ENCODE measurements around the gene POU2F1. TPM values are rescaled to one million over a fixed set of nuclear protein-coding genes. Genes with fewer than 3 reads are reported as not detected.

The POU2F1 gene
- total and polyA plus RNA-seq, 2 donors (not counting 3 experiments of a cell fraction or from before 2014, with no cell fraction given) = 6.0 to 12.9 TPM

DNA sequence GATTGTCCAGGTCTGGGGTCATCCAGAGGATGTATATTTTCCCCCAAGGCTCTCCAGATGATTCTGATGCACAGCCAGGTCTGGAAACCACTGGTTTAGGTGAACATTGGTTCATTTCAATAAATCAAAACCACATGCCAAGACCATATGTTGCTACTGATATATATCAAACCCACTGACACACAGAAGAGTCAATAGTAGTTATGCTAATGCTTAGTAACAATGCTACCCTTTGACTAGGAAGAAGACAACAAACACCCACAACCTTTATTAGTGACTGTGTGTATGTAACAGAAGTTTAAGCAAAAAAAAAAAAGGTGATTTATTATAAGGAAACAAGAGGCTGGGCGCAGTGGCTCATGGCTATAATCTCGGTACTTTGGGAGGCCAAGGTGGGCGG is 35.6 kb upstream of the POU2F1 start:
- H3K27me3 ChIP-seq (ENCODE audit: control insufficient read depth in 2 of 2, insufficient read depth in 2 of 2, low read length in 2 of 2) = peaks cover 6 to 9% of the 10 kb centered on the region in 2 experiments
- no peaks in the 10 kb centered on the region for H3K36me3 ChIP-seq (ENCODE audit: control insufficient read depth in 2 of 2, extremely low read depth in 1 of 2, insufficient read depth in 2 of 2, low read length in 2 of 2)
- H2AFZ ChIP-seq (ENCODE audit: low read depth, low read length) = no peak overlapping the region
- DNase-seq (ENCODE audit: low read depth, low spot score) (no peak), FAIRE-seq (no peak)
- H3K9me1 ChIP-seq (replicated peaks; ENCODE audit: control insufficient read depth, extremely low read depth, insufficient read depth, low read length) = no peaks in the 10 kb centered on the region
- no peak overlapping the region for H3K4me2 ChIP-seq (ENCODE audit: insufficient read depth, low read length)
- no peak overlapping the region for H3K9ac ChIP-seq (replicated peaks; ENCODE audit: extremely low read depth, insufficient read depth, low read length)
- ChIA-PET CTCF (no interaction called here), POLR2A (no interaction called here)
- H3K4me3 ChIP-seq (replicated peaks in 1 of 3; ENCODE audit: insufficient read depth in 1 of 3, low read depth in 1 of 3, low read length in 3 of 3) = no peak overlapping the region
- H3K9me3 ChIP-seq (replicated peaks; ENCODE audit: control insufficient read depth, insufficient read depth, low read length) = no peaks in the 10 kb centered on the region
- no peaks in the 10 kb centered on the region for H4K20me1 ChIP-seq (replicated peaks; ENCODE audit: control insufficient read depth, extremely low read depth, insufficient read depth, low read length)
- intact Hi-C loops (cut with micrococcal nuclease) (no loop called here), dilution Hi-C loops (cut with MboI; ENCODE audit: extremely low pct_ligation_motif_present, low sequenced_read_pairs) (no loop called here)
- H3K4me1 ChIP-seq (ENCODE audit: control insufficient read depth, extremely low read depth, insufficient read depth, low read length) = no peaks in the 10 kb centered on the region
- no peak overlapping the region for H3K27ac ChIP-seq (ENCODE audit: insufficient read depth, low read depth, low read length)
- H3K79me2 ChIP-seq (ENCODE audit: control insufficient read depth, insufficient read depth, low read length) = no peaks in the 10 kb centered on the region
- BruUV-seq (replicated peaks) = no TSS peak
- TF ChIP-seq, protein P1, sequence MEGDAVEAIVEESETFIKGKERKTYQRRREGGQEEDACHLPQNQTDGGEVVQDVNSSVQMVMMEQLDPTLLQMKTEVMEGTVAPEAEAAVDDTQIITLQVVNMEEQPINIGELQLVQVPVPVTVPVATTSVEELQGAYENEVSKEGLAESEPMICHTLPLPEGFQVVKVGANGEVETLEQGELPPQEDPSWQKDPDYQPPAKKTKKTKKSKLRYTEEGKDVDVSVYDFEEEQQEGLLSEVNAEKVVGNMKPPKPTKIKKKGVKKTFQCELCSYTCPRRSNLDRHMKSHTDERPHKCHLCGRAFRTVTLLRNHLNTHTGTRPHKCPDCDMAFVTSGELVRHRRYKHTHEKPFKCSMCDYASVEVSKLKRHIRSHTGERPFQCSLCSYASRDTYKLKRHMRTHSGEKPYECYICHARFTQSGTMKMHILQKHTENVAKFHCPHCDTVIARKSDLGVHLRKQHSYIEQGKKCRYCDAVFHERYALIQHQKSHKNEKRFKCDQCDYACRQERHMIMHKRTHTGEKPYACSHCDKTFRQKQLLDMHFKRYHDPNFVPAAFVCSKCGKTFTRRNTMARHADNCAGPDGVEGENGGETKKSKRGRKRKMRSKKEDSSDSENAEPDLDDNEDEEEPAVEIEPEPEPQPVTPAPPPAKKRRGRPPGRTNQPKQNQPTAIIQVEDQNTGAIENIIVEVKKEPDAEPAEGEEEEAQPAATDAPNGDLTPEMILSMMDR (IDR thresholded peaks at IDR 0.05; ENCODE audit: extremely low read depth in 1 of 2, insufficient read depth in 1 of 2, low read depth in 1 of 2, low read length in 2 of 2) = no peak
- TF ChIP-seq, protein P2, sequence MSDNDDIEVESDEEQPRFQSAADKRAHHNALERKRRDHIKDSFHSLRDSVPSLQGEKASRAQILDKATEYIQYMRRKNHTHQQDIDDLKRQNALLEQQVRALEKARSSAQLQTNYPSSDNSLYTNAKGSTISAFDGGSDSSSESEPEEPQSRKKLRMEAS (IDR thresholded peaks at IDR 0.05; ENCODE audit: insufficient read depth, insufficient read length) = no peak
- TF ChIP-seq MYC (IDR thresholded peaks at IDR 0.05; ENCODE audit: low read depth, low read length) = no peak
- no peak for TF ChIP-seq EZH2 (IDR thresholded peaks at IDR 0.05; ENCODE audit: borderline replicate concordance, low read depth, low read length, severe bottlenecking)
- TF ChIP-seq POLR2A (IDR thresholded peaks at IDR 0.05; ENCODE audit: low read depth, low read length) = no peak
- TF ChIP-seq JUN (IDR thresholded peaks at IDR 0.05; ENCODE audit: borderline replicate concordance, insufficient read depth, insufficient read length, low read depth) = no peak
- no peak for TF ChIP-seq GATA2 (IDR thresholded peaks at IDR 0.05; ENCODE audit: insufficient read depth, insufficient read length, low read depth, low read length)
- no peak for TF ChIP-seq POLR2AphosphoS5 (IDR thresholded peaks at IDR 0.05; ENCODE audit: insufficient read depth, low read depth, low read length)
- TF ChIP-seq FOS (IDR thresholded peaks at IDR 0.05; ENCODE audit: borderline replicate concordance, insufficient read depth, low read length) = no peak
